ENCODE results near the gene NOVA2.

- TF ChIP-seq, protein P1, sequence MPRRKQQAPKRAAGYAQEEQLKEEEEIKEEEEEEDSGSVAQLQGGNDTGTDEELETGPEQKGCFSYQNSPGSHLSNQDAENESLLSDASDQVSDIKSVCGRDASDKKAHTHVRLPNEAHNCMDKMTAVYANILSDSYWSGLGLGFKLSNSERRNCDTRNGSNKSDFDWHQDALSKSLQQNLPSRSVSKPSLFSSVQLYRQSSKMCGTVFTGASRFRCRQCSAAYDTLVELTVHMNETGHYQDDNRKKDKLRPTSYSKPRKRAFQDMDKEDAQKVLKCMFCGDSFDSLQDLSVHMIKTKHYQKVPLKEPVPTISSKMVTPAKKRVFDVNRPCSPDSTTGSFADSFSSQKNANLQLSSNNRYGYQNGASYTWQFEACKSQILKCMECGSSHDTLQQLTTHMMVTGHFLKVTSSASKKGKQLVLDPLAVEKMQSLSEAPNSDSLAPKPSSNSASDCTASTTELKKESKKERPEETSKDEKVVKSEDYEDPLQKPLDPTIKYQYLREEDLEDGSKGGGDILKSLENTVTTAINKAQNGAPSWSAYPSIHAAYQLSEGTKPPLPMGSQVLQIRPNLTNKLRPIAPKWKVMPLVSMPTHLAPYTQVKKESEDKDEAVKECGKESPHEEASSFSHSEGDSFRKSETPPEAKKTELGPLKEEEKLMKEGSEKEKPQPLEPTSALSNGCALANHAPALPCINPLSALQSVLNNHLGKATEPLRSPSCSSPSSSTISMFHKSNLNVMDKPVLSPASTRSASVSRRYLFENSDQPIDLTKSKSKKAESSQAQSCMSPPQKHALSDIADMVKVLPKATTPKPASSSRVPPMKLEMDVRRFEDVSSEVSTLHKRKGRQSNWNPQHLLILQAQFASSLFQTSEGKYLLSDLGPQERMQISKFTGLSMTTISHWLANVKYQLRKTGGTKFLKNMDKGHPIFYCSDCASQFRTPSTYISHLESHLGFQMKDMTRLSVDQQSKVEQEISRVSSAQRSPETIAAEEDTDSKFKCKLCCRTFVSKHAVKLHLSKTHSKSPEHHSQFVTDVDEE (CRISPR knock-in tag; IDR thresholded peaks at IDR 0.05): no peak
- TF ChIP-seq RARB (CRISPR knock-in tag; IDR thresholded peaks at IDR 0.05): no peak
- no peak for TF ChIP-seq CSDC2 (CRISPR knock-in tag; IDR thresholded peaks at IDR 0.05)
- no peak for TF ChIP-seq PATZ1 (CRISPR knock-in tag; IDR thresholded peaks at IDR 0.05; ENCODE audit: borderline replicate concordance)
- TF ChIP-seq, protein P2, sequence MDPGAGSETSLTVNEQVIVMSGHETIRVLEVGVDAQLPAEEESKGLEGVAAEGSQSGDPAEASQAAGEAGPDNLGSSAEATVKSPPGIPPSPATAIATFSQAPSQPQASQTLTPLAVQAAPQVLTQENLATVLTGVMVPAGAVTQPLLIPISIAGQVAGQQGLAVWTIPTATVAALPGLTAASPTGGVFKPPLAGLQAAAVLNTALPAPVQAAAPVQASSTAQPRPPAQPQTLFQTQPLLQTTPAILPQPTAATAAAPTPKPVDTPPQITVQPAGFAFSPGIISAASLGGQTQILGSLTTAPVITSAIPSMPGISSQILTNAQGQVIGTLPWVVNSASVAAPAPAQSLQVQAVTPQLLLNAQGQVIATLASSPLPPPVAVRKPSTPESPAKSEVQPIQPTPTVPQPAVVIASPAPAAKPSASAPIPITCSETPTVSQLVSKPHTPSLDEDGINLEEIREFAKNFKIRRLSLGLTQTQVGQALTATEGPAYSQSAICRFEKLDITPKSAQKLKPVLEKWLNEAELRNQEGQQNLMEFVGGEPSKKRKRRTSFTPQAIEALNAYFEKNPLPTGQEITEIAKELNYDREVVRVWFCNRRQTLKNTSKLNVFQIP (CRISPR knock-in tag; IDR thresholded peaks at IDR 0.05; ENCODE audit: borderline replicate concordance, low read depth): no peak
- no peak for TF ChIP-seq ZNF70 (CRISPR knock-in tag; IDR thresholded peaks at IDR 0.05)
- TF ChIP-seq, protein P3, sequence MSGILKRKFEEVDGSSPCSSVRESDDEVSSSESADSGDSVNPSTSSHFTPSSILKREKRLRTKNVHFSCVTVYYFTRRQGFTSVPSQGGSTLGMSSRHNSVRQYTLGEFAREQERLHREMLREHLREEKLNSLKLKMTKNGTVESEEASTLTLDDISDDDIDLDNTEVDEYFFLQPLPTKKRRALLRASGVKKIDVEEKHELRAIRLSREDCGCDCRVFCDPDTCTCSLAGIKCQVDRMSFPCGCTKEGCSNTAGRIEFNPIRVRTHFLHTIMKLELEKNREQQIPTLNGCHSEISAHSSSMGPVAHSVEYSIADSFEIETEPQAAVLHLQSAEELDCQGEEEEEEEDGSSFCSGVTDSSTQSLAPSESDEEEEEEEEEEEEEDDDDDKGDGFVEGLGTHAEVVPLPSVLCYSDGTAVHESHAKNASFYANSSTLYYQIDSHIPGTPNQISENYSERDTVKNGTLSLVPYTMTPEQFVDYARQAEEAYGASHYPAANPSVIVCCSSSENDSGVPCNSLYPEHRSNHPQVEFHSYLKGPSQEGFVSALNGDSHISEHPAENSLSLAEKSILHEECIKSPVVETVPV (CRISPR knock-in tag; IDR thresholded peaks at IDR 0.05): no peak
Observed at GRCh38 chr19:45905011-45905410, 68.7 kb downstream of the NOVA2 start.

Data from SK-N-SH treated with all-trans-retinoic acid at 6 μM for 48 hours (cell line).